Measurements from ENCODE around the gene HFE. TPM values are rescaled to one million over a fixed set of nuclear protein-coding genes. Genes with fewer than 3 reads are reported as not detected.

The HFE gene
- total and polyA plus RNA-seq, 12 donors, result 6.2 to 32.1 (median 15.2) TPM

GRCh38 chr6:26089272-26089671, 2.0 kb downstream of the HFE start:
- WGBS, 4 donors, result 81 to 87% (median 84%) methylated on average over 2 of the region's 2 CpGs
- intact Hi-C loops (cut with DNase I), result no loop called here
- Histone ChIP-seq H3K36me3 (replicated peaks in 1 of 2) (no peaks in the 10 kb centered on the region), H3K4me3 (no peak overlapping the region), H3K27me3 (no peaks in the 10 kb centered on the region), H3K4me1 (replicated peaks in 1 of 2) (peaks cover 11 to 14% of the 10 kb centered on the region in 2 donors), H3K9me3 (replicated peaks in 1 of 3) (no peaks in the 10 kb centered on the region), H3K27ac (peak overlapping the region in 1 of 5 donors; percentile 97)
- TF ChIP-seq POLR2A (IDR thresholded peaks at IDR 0.05) (no peak), CTCF (IDR thresholded peaks at IDR 0.05) (no peak)
- peak in 1 of 7 donors; percentile 11 for DNase-seq

GRCh38 chr6:26092443-26092842, 5.2 kb downstream of the HFE start:
- 80 to 97% (median 86%) methylated on average over 4 of the region's 4 CpGs for WGBS, 4 donors
- H3K4me1 ChIP-seq (replicated peaks in 1 of 2), result peaks cover 11 to 14% of the 10 kb centered on the region in 2 donors
- H3K27ac ChIP-seq, result no peak overlapping the region
- no peaks in the 10 kb centered on the region for H3K36me3 ChIP-seq (replicated peaks in 1 of 2)
- no peak overlapping the region for H3K4me3 ChIP-seq
- DNase-seq, result no peak
- intact Hi-C loops (cut with DNase I), result loop anchor here in 1 of 2 donors (2.0 kb wide), 1 partner anchor 28 kb away; no protein-coding TSS in a partner anchor
- no peaks in the 10 kb centered on the region for H3K27me3 ChIP-seq
- TF ChIP-seq POLR2A (IDR thresholded peaks at IDR 0.05) (no peak), CTCF (IDR thresholded peaks at IDR 0.05) (no peak)
- H3K9me3 ChIP-seq (replicated peaks in 1 of 3), result no peaks in the 10 kb centered on the region

- Histone ChIP-seq H3K27me3 (no peaks in the 10 kb centered on the region), H3K4me3 (no peak overlapping the region), H3K36me3 (replicated peaks in 1 of 2) (no peaks in the 10 kb centered on the region), H3K4me1 (replicated peaks in 1 of 2) (peaks cover 0 to under 1% of the 10 kb centered on the region in 2 donors), H3K9me3 (replicated peaks in 1 of 3) (no peaks in the 10 kb centered on the region), H3K27ac (no peak overlapping the region)
- DNase-seq, result no peak
- intact Hi-C loops (cut with DNase I), result no loop called here
- no peak for TF ChIP-seq POLR2A (IDR thresholded peaks at IDR 0.05)
- no peak for TF ChIP-seq CTCF (IDR thresholded peaks at IDR 0.05)
- 79 to 86% (median 80%) methylated on average over 5 of the region's 5 CpGs for WGBS, 4 donors
Measured at GRCh38 chr6:26094036-26094435, 6.8 kb downstream of the HFE start.

- no peaks in the 10 kb centered on the region for H3K36me3 ChIP-seq (replicated peaks in 1 of 2)
- H3K27ac ChIP-seq, result no peak overlapping the region
- H3K9me3 ChIP-seq (replicated peaks in 1 of 3), result no peaks in the 10 kb centered on the region
- no peaks in the 10 kb centered on the region for H3K4me1 ChIP-seq (replicated peaks in 1 of 2)
- intact Hi-C loops (cut with DNase I), result loop anchor here in 1 of 2 donors (5.0 kb wide), 1 partner anchor 35 kb away; no protein-coding TSS in a partner anchor
- no peak for TF ChIP-seq POLR2A (IDR thresholded peaks at IDR 0.05)
- TF ChIP-seq CTCF (IDR thresholded peaks at IDR 0.05), result peak; percentile 80 to 89 (median 82)
- WGBS, 4 donors, result 2 to 7% (median 3%) methylated on average over 5 of the region's 5 CpGs
- H3K27me3 ChIP-seq, result no peaks in the 10 kb centered on the region
- no peak overlapping the region for H3K4me3 ChIP-seq
- peak; percentile 55 to 87 (median 67) for DNase-seq
Measured at GRCh38 chr6:26097268-26097875, 10.1 kb downstream of the HFE start.

Data from adrenal gland (tissue), 12 donors.